Activated CD4-positive, alpha-beta T cell treated with anti-CD3 and anti-CD28 coated beads, Interleukin-2, amount 10 ng/mL, durations not matched to agents 24 days and 14 days (primary cell): Measurements from ENCODE around the gene CDKAL1. TPM values are rescaled to one million over a fixed set of nuclear protein-coding genes. Genes with fewer than 3 reads are reported as not detected.
"Not testable (repeated sequence)": the region's sequence is repeated elsewhere in the genome, so short reads cannot be mapped to it uniquely, and the experiment has no call there.

ENCODE experiments used
- DNase-seq: peaks from one replicate; pipeline ENCODE4 v3.0.0; 2022
- H3K27ac Mint-ChIP-seq: one replicate; pipeline ENCODE4 v1.8.0; 2022; ENCODE audit warnings: mild to moderate bottlenecking, mixed read lengths
- H3K27me3 Mint-ChIP-seq: one replicate; pipeline ENCODE4 v1.8.0; 2022; ENCODE audit warnings: mixed read lengths
- H3K36me3 Mint-ChIP-seq: one replicate; pipeline ENCODE4 v1.8.0; 2022; ENCODE audit warnings: low read depth, mild to moderate bottlenecking, mixed read lengths
- H3K4me1 Mint-ChIP-seq: one replicate; pipeline ENCODE4 v1.8.0; 2021; ENCODE audit warnings: mixed read lengths
- H3K4me3 Mint-ChIP-seq: one replicate; pipeline ENCODE4 v1.8.0; 2022; ENCODE audit warnings: mild to moderate bottlenecking, moderate library complexity, mixed read lengths
- H3K9me3 Mint-ChIP-seq: one replicate; pipeline ENCODE4 v1.8.0; 2021; ENCODE audit warnings: mixed read lengths
- intact Hi-C: fragments of 100-400 bp; cut with micrococcal nuclease; formaldehyde crosslinking; loops from one replicate; pipeline ENCODE4 v1.15.1; 2023
- total RNA-seq: library from RNA; stranded (reverse); gene quantifications from 2 replicates; pipeline ENCODE4 v1.2.3, GENCODE V29; 2022

CDKAL1 gene
- total RNA-seq, 1 donor from 2014 or later = 29.1 TPM

DNA sequence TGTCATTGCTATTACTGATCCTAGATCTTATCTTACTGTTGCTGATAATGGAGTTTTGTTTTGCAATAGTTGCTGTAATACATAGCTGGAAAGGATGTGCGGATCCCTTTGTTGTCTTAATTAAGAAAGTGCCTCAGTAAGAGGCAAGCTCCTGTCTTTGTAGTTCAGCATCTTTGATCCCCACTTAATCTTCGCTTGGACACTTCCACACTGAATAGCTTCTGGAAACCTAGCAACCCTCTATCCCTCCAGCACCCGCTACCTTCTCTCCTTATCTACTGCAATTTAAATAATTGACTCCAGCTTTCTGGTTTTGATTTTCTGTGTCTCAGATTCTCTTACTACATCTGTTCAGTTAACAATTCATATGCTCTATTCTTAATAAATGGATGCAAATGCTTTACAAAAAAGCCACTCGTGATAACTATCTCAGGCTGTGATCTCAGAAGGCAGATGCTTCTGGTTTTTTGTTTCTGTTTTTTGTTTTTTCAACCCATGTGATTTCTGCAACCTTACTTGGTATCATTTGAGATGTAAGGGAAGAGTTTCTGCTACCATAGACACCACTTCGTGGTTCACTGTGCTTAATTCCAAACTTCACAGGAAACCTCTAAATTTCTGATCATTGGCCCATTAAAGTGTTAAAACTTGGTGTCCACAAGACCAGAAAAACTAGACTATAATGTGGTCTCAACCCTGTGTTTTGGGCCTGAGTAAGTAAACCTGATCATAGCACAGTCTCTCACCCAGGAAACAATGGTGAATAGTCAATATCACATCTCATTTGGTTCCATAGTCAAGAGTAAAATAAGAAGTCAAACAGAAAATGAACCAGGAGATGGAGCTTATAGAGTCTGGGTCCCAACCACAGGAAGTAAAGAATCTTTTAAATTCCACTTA lies 707.2 kb downstream of the CDKAL1 start:
- Mint-ChIP-seq H3K4me1 (no peaks in the 10 kb centered on the region), H3K4me3 (no peak overlapping the region), H3K9me3 (peaks cover 14% of the 10 kb centered on the region), H3K27ac (no peak overlapping the region), H3K36me3 (peaks cover 4% of the 10 kb centered on the region), H3K27me3 (no peaks in the 10 kb centered on the region)
- intact Hi-C loops = no loop called here
- no peak for DNase-seq

GRCh38 chr6:21244897-21245470 lies 710.7 kb downstream of the CDKAL1 start:
- intact Hi-C loops = no loop called here
- H3K9me3 Mint-ChIP-seq = peaks cover 6% of the 10 kb centered on the region
- H3K27ac Mint-ChIP-seq = no peak overlapping the region
- H3K4me3 Mint-ChIP-seq = no peak overlapping the region
- H3K27me3 Mint-ChIP-seq = no peaks in the 10 kb centered on the region
- no peaks in the 10 kb centered on the region for H3K36me3 Mint-ChIP-seq
- H3K4me1 Mint-ChIP-seq = no peaks in the 10 kb centered on the region
- DNase-seq = no peak

GRCh38 chr6:21245488-21245887 lies 711.2 kb downstream of the CDKAL1 start:
- intact Hi-C loops = no loop called here
- no peaks in the 10 kb centered on the region for H3K4me1 Mint-ChIP-seq

GRCh38 chr6:21246075-21246474 lies 711.8 kb downstream of the CDKAL1 start:
- Mint-ChIP-seq H3K9me3 (peaks cover 9% of the 10 kb centered on the region), H3K27me3 (no peaks in the 10 kb centered on the region), H3K4me1 (no peaks in the 10 kb centered on the region), H3K36me3 (no peaks in the 10 kb centered on the region), H3K4me3 (no peak overlapping the region), H3K27ac (no peak overlapping the region)
- no peak for DNase-seq
- intact Hi-C loops = no loop called here

More at GRCh38 chr6:21245488-21245887, 711.2 kb downstream of the CDKAL1 start:
- Mint-ChIP-seq H3K27ac (no peak overlapping the region), H3K4me3 (no peak overlapping the region), H3K27me3 (no peaks in the 10 kb centered on the region), H3K9me3 (peaks cover 6% of the 10 kb centered on the region), H3K36me3 (no peaks in the 10 kb centered on the region)
- no peak for DNase-seq

GRCh38 chr6:21254460-21254859 lies 720.2 kb downstream of the CDKAL1 start:
- intact Hi-C loops, DNase-seq, H3K9me3 Mint-ChIP-seq, H3K27me3 Mint-ChIP-seq, H3K27ac Mint-ChIP-seq, H3K4me1 Mint-ChIP-seq, H3K4me3 Mint-ChIP-seq, H3K36me3 Mint-ChIP-seq: not testable (repeated sequence)

GRCh38 chr6:21256197-21256596 lies 721.9 kb downstream of the CDKAL1 start:
- H3K4me3 Mint-ChIP-seq = no peak overlapping the region
- no peaks in the 10 kb centered on the region for H3K27me3 Mint-ChIP-seq
- H3K4me1 Mint-ChIP-seq = no peaks in the 10 kb centered on the region
- DNase-seq = no peak
- H3K36me3 Mint-ChIP-seq = no peaks in the 10 kb centered on the region
- H3K9me3 Mint-ChIP-seq = no peaks in the 10 kb centered on the region
- intact Hi-C loops = no loop called here
- H3K27ac Mint-ChIP-seq = no peak overlapping the region

GRCh38 chr6:21257125-21257524 lies 722.9 kb downstream of the CDKAL1 start:
- no peaks in the 10 kb centered on the region for H3K9me3 Mint-ChIP-seq

DNA sequence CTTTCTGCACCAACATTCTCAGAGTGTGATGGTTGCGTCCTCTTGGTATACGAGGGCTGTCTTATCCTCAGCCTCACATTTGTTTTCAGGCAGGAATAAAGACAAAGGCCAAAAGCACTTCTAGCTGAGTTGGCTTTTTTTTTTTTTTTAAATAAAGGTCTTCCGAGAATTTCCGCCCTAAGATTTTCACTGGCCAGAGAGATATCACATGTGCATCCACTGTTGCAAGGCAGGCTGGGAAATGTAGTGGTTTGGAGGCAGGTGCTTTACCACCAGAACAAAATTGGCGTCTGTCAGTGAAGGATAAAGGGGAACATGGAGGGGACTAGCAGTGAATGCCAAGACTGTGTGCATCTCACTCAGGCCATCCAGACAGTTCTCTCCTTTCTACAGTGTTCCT lies 724.4 kb downstream of the CDKAL1 start:
- Mint-ChIP-seq H3K9me3 (no peaks in the 10 kb centered on the region), H3K4me1 (no peaks in the 10 kb centered on the region), H3K36me3 (no peaks in the 10 kb centered on the region), H3K27me3 (no peaks in the 10 kb centered on the region), H3K4me3 (no peak overlapping the region), H3K27ac (no peak overlapping the region)
- intact Hi-C loops = no loop called here
- DNase-seq = no peak

More at GRCh38 chr6:21257125-21257524, 722.9 kb downstream of the CDKAL1 start:
- Mint-ChIP-seq H3K4me1 (no peaks in the 10 kb centered on the region), H3K36me3 (no peaks in the 10 kb centered on the region), H3K27ac (no peak overlapping the region), H3K4me3 (no peak overlapping the region), H3K27me3 (no peaks in the 10 kb centered on the region)
- intact Hi-C loops = no loop called here
- no peak for DNase-seq

DNA sequence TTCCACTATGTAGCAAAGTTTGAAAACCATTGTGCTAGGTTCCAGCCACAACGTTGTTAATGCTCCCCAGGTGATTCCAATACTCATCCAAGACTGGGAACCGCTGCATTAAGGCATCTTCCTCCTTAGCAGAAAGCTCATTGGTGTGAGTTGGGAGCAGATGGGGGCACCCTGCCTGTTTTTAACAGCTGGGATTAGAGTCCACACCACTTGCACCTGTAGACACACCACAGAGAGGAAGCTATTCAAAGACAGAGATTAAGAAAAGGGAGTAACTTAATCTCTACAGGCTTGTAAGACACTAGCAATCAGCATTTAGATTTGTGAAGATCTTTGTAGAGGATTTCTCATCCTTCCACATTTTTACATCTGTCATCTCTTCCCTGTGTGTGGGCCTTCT lies 725.4 kb downstream of the CDKAL1 start:
- H3K9me3 Mint-ChIP-seq = no peaks in the 10 kb centered on the region

DNA sequence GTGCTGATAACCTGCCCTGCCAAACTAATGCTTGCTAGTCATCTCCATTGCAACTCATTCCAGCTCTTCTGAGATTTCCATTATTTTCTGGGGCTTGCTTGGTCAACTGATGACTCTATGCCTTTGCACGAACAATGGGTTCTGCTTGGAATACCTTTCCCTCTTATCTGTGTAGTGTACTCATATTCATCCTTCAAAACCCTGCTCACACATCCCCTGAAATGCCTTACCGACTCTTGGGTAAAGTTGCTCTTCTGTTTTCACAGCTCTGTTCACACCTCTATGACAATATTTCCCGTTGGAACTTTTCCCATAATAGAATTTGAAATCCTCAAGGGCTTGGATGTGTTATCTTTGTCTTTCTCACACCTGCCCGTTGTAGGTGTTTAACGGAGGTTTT lies 728.2 kb downstream of the CDKAL1 start:
- intact Hi-C loops = no loop called here
- Mint-ChIP-seq H3K9me3 (peaks cover 7% of the 10 kb centered on the region), H3K4me3 (no peak overlapping the region), H3K4me1 (peaks cover 10% of the 10 kb centered on the region), H3K27me3 (no peaks in the 10 kb centered on the region), H3K27ac (no peak overlapping the region), H3K36me3 (no peaks in the 10 kb centered on the region)
- no peak for DNase-seq

More for the DNA sequence above, 725.4 kb downstream of the CDKAL1 start:
- H3K27ac Mint-ChIP-seq = no peak overlapping the region
- no peaks in the 10 kb centered on the region for H3K36me3 Mint-ChIP-seq
- no peak overlapping the region for H3K4me3 Mint-ChIP-seq
- H3K4me1 Mint-ChIP-seq = peaks cover 2% of the 10 kb centered on the region
- no peaks in the 10 kb centered on the region for H3K27me3 Mint-ChIP-seq
- DNase-seq = no peak
- intact Hi-C loops = no loop called here

DNA sequence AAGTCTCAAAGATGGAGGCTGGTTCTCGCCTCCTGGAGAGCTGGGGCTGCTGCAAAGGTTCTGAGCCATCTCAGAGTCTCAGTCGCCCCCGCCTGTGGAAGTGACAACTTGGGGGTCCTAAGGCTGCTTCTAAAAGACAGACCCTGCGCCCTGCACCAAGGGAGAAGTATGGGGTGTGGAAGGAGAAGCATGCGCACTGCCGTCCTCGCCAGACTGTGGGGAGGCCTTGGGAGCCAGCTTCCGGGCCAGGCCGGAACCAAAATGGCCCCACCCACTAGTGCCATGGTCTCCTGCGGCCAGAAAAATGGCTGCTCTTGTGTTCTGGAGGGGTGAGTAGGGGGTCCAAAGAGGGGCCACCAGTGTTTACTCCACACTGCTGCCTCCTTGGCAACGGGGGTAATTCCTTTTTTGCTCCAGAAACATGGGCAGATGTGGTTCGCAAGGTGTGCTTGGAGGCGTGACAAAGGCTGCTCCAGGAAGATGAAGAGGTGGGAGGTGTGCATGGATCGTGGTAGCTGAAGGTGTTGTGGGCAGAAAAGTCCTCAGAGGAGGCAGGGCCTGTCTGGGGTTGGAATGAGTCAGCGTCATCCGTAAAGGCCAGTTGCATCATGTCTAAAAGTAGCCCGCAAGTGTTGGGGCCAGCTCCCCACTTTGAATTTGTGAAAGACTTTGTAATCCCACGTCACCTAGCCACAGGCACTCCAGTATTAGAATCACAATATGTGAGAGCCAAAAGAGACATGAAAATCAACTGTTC lies 729.5 kb downstream of the CDKAL1 start:
- H3K4me3 Mint-ChIP-seq = no peak overlapping the region
- H3K27me3 Mint-ChIP-seq = no peaks in the 10 kb centered on the region
- intact Hi-C loops = no loop called here
- no peak for DNase-seq
- H3K4me1 Mint-ChIP-seq = peaks cover 10% of the 10 kb centered on the region
- no peaks in the 10 kb centered on the region for H3K36me3 Mint-ChIP-seq
- H3K27ac Mint-ChIP-seq = peak overlapping the region; percentile 51
- peaks cover 7% of the 10 kb centered on the region for H3K9me3 Mint-ChIP-seq

GRCh38 chr6:21264288-21265033 lies 730.2 kb downstream of the CDKAL1 start:
- no peak for DNase-seq
- Mint-ChIP-seq H3K27ac (no peak overlapping the region), H3K36me3 (no peaks in the 10 kb centered on the region), H3K4me1 (peaks cover 10% of the 10 kb centered on the region), H3K4me3 (no peak overlapping the region), H3K27me3 (no peaks in the 10 kb centered on the region), H3K9me3 (peaks cover 7% of the 10 kb centered on the region)
- intact Hi-C loops = loop anchor here (1.0 kb wide), 2 partner anchors 174 to 721 kb away; no protein-coding TSS in a partner anchor

- H3K27me3 Mint-ChIP-seq = no peaks in the 10 kb centered on the region
- peaks cover 10% of the 10 kb centered on the region for H3K4me1 Mint-ChIP-seq
- H3K27ac Mint-ChIP-seq = peak overlapping the region; percentile 34
- no peak overlapping the region for H3K4me3 Mint-ChIP-seq
- intact Hi-C loops = loop anchor here (1.0 kb wide), 2 partner anchors 173 to 722 kb away; no protein-coding TSS in a partner anchor
- DNase-seq = no peak
- H3K9me3 Mint-ChIP-seq = peaks cover 7% of the 10 kb centered on the region
- H3K36me3 Mint-ChIP-seq = no peaks in the 10 kb centered on the region
Observed at GRCh38 chr6:21265034-21265729, 730.9 kb downstream of the CDKAL1 start.
